ENCODE data around the gene CDC14B. TPM values are rescaled to one million over a fixed set of nuclear protein-coding genes. Genes with fewer than 3 reads are reported as not detected.

CDC14B gene
- total RNA-seq, 1 donor from 2014 or later: 18.6 TPM

GRCh38 chr9:96626912-96627311 is 7.3 kb upstream of the CDC14B start:
- Mint-ChIP-seq H3K4me3 (ENCODE audit: unreplicated experiment) (no peak overlapping the region), H3K27me3 (ENCODE audit: unreplicated experiment) (no peaks in the 10 kb centered on the region), H3K36me3 (ENCODE audit: unreplicated experiment) (no peaks in the 10 kb centered on the region), H3K9me3 (ENCODE audit: unreplicated experiment) (no peaks in the 10 kb centered on the region), H3K4me1 (ENCODE audit: unreplicated experiment) (peaks cover 19% of the 10 kb centered on the region), H3K27ac (ENCODE audit: unreplicated experiment) (peak overlapping the region; percentile 86)
- DNase-seq (ENCODE audit: extremely low spot score, unreplicated experiment): no peak
- no peak for TF ChIP-seq CTCF (IDR thresholded peaks at IDR 0.05)

GRCh38 chr9:96621618-96622017 is 2.0 kb upstream of the CDC14B start:
- TF ChIP-seq CTCF (IDR thresholded peaks at IDR 0.05): no peak
- Mint-ChIP-seq H3K36me3 (ENCODE audit: unreplicated experiment) (no peaks in the 10 kb centered on the region), H3K9me3 (ENCODE audit: unreplicated experiment) (no peaks in the 10 kb centered on the region), H3K27me3 (ENCODE audit: unreplicated experiment) (no peaks in the 10 kb centered on the region), H3K27ac (ENCODE audit: unreplicated experiment) (no peak overlapping the region), H3K4me1 (ENCODE audit: unreplicated experiment) (peaks cover 13% of the 10 kb centered on the region), H3K4me3 (ENCODE audit: unreplicated experiment) (no peak overlapping the region)
- DNase-seq (ENCODE audit: extremely low spot score, unreplicated experiment): no peak

GRCh38 chr9:96620832-96621269 is 1.2 kb upstream of the CDC14B start:
- Mint-ChIP-seq H3K4me1 (ENCODE audit: unreplicated experiment) (peaks cover 13% of the 10 kb centered on the region), H3K36me3 (ENCODE audit: unreplicated experiment) (no peaks in the 10 kb centered on the region), H3K27ac (ENCODE audit: unreplicated experiment) (peak overlapping the region; percentile 28), H3K27me3 (ENCODE audit: unreplicated experiment) (no peaks in the 10 kb centered on the region), H3K9me3 (ENCODE audit: unreplicated experiment) (no peaks in the 10 kb centered on the region), H3K4me3 (ENCODE audit: unreplicated experiment) (peak overlapping the region; percentile 86)
- TF ChIP-seq CTCF (IDR thresholded peaks at IDR 0.05): no peak
- DNase-seq (ENCODE audit: extremely low spot score, unreplicated experiment): no peak

- TF ChIP-seq CTCF (IDR thresholded peaks at IDR 0.05): no peak
- peak overlapping the region; percentile 91 for H3K27ac Mint-ChIP-seq (ENCODE audit: unreplicated experiment)
- no peaks in the 10 kb centered on the region for H3K27me3 Mint-ChIP-seq (ENCODE audit: unreplicated experiment)
- H3K4me3 Mint-ChIP-seq (ENCODE audit: unreplicated experiment): peak overlapping the region; percentile 86
- no peaks in the 10 kb centered on the region for H3K9me3 Mint-ChIP-seq (ENCODE audit: unreplicated experiment)
- DNase-seq (ENCODE audit: extremely low spot score, unreplicated experiment): no peak
- peaks cover 13% of the 10 kb centered on the region for H3K4me1 Mint-ChIP-seq (ENCODE audit: unreplicated experiment)
- no peaks in the 10 kb centered on the region for H3K36me3 Mint-ChIP-seq (ENCODE audit: unreplicated experiment)
Measured at GRCh38 chr9:96620181-96620514, 505 bp upstream of the CDC14B start.

- peaks cover 15% of the 10 kb centered on the region for H3K4me1 Mint-ChIP-seq (ENCODE audit: unreplicated experiment)
- H3K36me3 Mint-ChIP-seq (ENCODE audit: unreplicated experiment): no peaks in the 10 kb centered on the region
- H3K27me3 Mint-ChIP-seq (ENCODE audit: unreplicated experiment): no peaks in the 10 kb centered on the region
- DNase-seq (ENCODE audit: extremely low spot score, unreplicated experiment): no peak
- H3K27ac Mint-ChIP-seq (ENCODE audit: unreplicated experiment): no peak overlapping the region
- peak overlapping the region; percentile 55 for H3K4me3 Mint-ChIP-seq (ENCODE audit: unreplicated experiment)
- TF ChIP-seq CTCF (IDR thresholded peaks at IDR 0.05): no peak
- no peaks in the 10 kb centered on the region for H3K9me3 Mint-ChIP-seq (ENCODE audit: unreplicated experiment)
Measured at GRCh38 chr9:96619124-96619465, 548 bp downstream of the CDC14B start.

All from osteocyte (in vitro differentiated cells).